ENCODE data around the gene HLA-G. TPM values are rescaled to one million over a fixed set of nuclear protein-coding genes. Genes with fewer than 3 reads are reported as not detected.

HLA-G gene
- total RNA-seq, 1 experiment from 2014 or later = not detected

GRCh38 chr6:29845405-29846006, 17.9 kb downstream of the HLA-G start (continued):
- TF ChIP-seq EZH2 (IDR thresholded peaks at IDR 0.05) (no peak), ZNF274 (IDR thresholded peaks at IDR 0.05; ENCODE audit: low read depth, low read length) (no peak)

GRCh38 chr6:29847871-29848630, 20.4 kb downstream of the HLA-G start:
- Histone ChIP-seq H3K79me2 (ENCODE audit: insufficient read depth, low read length) (no peaks in the 10 kb centered on the region), H3K9ac (ENCODE audit: low read length) (no peak overlapping the region), H2AFZ (ENCODE audit: low read depth, low read length, poor library complexity, severe bottlenecking) (peak overlapping the region; percentile 87), H3K4me1 (ENCODE audit: control insufficient read depth in 1 of 2, insufficient read depth in 2 of 2, low read length in 2 of 2) (peaks cover 0 to 32% of the 10 kb centered on the region in 2 experiments; a peak in 2 of 4 replicates), H3K4me2 (ENCODE audit: low read length) (peak overlapping the region; percentile 46), H3K27me3 (ENCODE audit: insufficient read depth, low read length) (no peaks in the 10 kb centered on the region), H4K20me1 (ENCODE audit: insufficient read depth) (no peaks in the 10 kb centered on the region), H3K27ac (ENCODE audit: low read depth, low read length) (no peak overlapping the region), H3K36me3 (ENCODE audit: control insufficient read depth in 1 of 2, insufficient read depth in 2 of 2, low read length in 2 of 2) (no peaks in the 10 kb centered on the region), H3K9me2 (ENCODE audit: insufficient read depth) (no peaks in the 10 kb centered on the region), H3K4me3 (replicated peaks in 1 of 2; ENCODE audit: low read depth in 1 of 2, low read length in 2 of 2) (no peak overlapping the region), H3K9me3 (ENCODE audit: control insufficient read depth in 1 of 2, insufficient read depth in 1 of 2, low read depth in 1 of 2, low read length in 2 of 2) (peaks cover 0 to 3% of the 10 kb centered on the region in 2 experiments; a peak in 1 of 4 replicates)
- ChIA-PET POLR2A (no interaction called here), RAD21 (ENCODE audit: low non-redundant PET in 1 of 2, low total read pairs in 2 of 2, uncharacterized antibody in 2 of 2, unreplicated experiment in 2 of 2) (interaction anchor here in 1 of 2 experiments (0.9 to 1.8 kb wide), 2 partner anchors 110 to 165 kb away, joined by 3 to 7 read pairs; no protein-coding TSS in a partner anchor), CTCF (interaction anchor here (0.6 to 2.2 kb wide), 11 partner anchors 13 to 257 kb away, joined by 3 to 31 read pairs (median 3); no protein-coding TSS in a partner anchor)
- DNase-seq (ENCODE audit: low read depth, low spot score) (peak; percentile 63), ATAC-seq (peak; percentile 96)
- no TSS peak for BruUV-seq (replicated peaks)
- intact Hi-C loops (cut with micrococcal nuclease) = loop anchor here (1.0 kb wide), 2 partner anchors 165 to 322 kb away; no protein-coding TSS in a partner anchor
- TF ChIP-seq CTCF (IDR thresholded peaks at IDR 0.05 in 2 of 3, conservative IDR thresholded peaks at IDR 0.05 in 1 of 3; ENCODE audit: borderline replicate concordance in 1 of 3, insufficient read depth in 1 of 3, low read depth in 2 of 3, low read length in 2 of 3) = peak; percentile 89 to 96 (median 95)
- no peak for TF ChIP-seq POLR2AphosphoS5 (IDR thresholded peaks at IDR 0.05; ENCODE audit: low read depth, low read length)
- peak; percentile 100 for TF ChIP-seq RAD21 (IDR thresholded peaks at IDR 0.05; ENCODE audit: low read depth)
- no peak for TF ChIP-seq EZH2 (IDR thresholded peaks at IDR 0.05)

Data from HCT116 (cell line).